Thoracic aorta (tissue), 2 donors: ENCODE results near the gene GALNT9. TPM values are rescaled to one million over a fixed set of nuclear protein-coding genes. Genes with fewer than 3 reads are reported as not detected.

Experiments used
- ATAC-seq: fragments of 150-250 bp; one replicate; pipeline ENCODE4 v1.8.0; 2017; ENCODE audit warnings: low read depth; ENCODE audit not compliant: insufficient number of reproducible peaks, low FRiP score
- DNase-seq: peaks from one replicate; pipeline ENCODE4 v3.0.0-alpha.2; 2020; ENCODE audit warnings: low spot score
- H3K27ac ChIP-seq, 2 donors: fragments of 200-600 bp; sonication (generic); 1 replicate in 1 of 2; 2 replicates in 1 of 2; pipeline ENCODE4 v1.5.1; 2016; ENCODE audit warnings: mild to moderate bottlenecking in 2 of 2, moderate library complexity in 2 of 2
- H3K27me3 ChIP-seq: fragments of 200-600 bp; sonication (generic); replicated peaks from 2 replicates; pipeline ENCODE4 v1.6.0; 2016; ENCODE audit warnings: mild to moderate bottlenecking; ENCODE audit not compliant: insufficient read depth
- H3K36me3 ChIP-seq: fragments of 200-600 bp; sonication (generic); one replicate; pipeline ENCODE4 v1.5.1; 2016
- H3K4me1 ChIP-seq, 2 donors: fragments of 200-600 bp; sonication (generic); 1 replicate in 1 of 2; 2 replicates in 1 of 2; pipeline versions ENCODE4 v1.5.1 to v1.6.0; 2016; ENCODE audit warnings: low read depth in 2 of 2, mild to moderate bottlenecking in 1 of 2; ENCODE audit not compliant: control insufficient read depth in 1 of 2
- H3K4me3 ChIP-seq: fragments of 200-600 bp; sonication (generic); 2 replicates; pipeline ENCODE4 v1.5.1; 2016; ENCODE audit warnings: mild to moderate bottlenecking
- H3K9me3 ChIP-seq: fragments of 200-600 bp; sonication (generic); 2 replicates; pipeline ENCODE4 v1.5.1; 2016
- total RNA-seq, 2 donors: library from RNA; depleted of rRNA; stranded (reverse); fragments of >200 nt; gene quantifications; one replicate each; pipeline versions ENCODE4 v1.1.0 to v1.2.3, GENCODE V29; 2016
- TF ChIP-seq, protein P1 (sequence below): fragments of 200-600 bp; sonication (generic); IDR thresholded peaks from one replicate; pipeline ENCODE4 v1.5.1; 2019; ENCODE audit warnings: antibody characterized with exemption

Gene GALNT9
- total RNA-seq, 2 donors from 2014 or later, result 1.7 TPM; not detected in 1

DNA sequence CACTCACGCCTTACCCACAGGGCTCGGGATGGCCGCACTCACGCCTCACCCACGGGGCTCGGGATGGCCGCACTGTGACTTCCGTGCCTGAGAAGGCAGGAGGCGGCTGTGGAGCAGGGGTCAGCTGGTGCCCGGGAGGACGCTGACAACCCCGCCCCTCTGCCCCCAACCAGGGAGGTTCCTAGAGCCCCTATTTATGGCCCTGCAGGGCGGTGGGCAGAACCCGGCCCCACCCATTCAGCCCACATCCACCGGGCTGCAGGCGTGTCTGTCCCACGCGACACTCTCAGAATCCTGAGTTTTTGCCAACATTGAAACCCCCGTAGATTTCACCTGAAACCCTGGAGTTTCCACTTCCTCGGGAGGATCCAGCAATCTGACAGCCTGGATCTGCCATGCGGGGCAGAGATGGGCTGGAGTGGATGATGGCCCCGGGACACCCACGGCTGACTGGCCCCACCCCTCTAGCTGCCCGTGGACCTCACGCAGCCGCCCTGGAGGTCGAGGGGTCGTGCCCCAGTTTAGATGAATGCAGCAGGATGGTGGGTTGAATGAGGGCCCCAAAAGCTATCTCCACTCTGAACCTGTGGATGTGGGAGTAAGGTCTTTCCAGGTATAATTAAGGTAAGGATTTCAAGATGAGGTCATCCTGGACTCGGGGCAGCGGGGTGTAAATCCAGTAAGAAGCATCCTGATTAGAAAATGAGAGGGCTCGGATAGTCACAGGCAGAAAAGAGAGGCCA lies 20.4 kb downstream of the GALNT9 start:
- TF ChIP-seq, protein P1, sequence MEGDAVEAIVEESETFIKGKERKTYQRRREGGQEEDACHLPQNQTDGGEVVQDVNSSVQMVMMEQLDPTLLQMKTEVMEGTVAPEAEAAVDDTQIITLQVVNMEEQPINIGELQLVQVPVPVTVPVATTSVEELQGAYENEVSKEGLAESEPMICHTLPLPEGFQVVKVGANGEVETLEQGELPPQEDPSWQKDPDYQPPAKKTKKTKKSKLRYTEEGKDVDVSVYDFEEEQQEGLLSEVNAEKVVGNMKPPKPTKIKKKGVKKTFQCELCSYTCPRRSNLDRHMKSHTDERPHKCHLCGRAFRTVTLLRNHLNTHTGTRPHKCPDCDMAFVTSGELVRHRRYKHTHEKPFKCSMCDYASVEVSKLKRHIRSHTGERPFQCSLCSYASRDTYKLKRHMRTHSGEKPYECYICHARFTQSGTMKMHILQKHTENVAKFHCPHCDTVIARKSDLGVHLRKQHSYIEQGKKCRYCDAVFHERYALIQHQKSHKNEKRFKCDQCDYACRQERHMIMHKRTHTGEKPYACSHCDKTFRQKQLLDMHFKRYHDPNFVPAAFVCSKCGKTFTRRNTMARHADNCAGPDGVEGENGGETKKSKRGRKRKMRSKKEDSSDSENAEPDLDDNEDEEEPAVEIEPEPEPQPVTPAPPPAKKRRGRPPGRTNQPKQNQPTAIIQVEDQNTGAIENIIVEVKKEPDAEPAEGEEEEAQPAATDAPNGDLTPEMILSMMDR, result no peak
- no peak for ATAC-seq
- DNase-seq, result no peak

DNA sequence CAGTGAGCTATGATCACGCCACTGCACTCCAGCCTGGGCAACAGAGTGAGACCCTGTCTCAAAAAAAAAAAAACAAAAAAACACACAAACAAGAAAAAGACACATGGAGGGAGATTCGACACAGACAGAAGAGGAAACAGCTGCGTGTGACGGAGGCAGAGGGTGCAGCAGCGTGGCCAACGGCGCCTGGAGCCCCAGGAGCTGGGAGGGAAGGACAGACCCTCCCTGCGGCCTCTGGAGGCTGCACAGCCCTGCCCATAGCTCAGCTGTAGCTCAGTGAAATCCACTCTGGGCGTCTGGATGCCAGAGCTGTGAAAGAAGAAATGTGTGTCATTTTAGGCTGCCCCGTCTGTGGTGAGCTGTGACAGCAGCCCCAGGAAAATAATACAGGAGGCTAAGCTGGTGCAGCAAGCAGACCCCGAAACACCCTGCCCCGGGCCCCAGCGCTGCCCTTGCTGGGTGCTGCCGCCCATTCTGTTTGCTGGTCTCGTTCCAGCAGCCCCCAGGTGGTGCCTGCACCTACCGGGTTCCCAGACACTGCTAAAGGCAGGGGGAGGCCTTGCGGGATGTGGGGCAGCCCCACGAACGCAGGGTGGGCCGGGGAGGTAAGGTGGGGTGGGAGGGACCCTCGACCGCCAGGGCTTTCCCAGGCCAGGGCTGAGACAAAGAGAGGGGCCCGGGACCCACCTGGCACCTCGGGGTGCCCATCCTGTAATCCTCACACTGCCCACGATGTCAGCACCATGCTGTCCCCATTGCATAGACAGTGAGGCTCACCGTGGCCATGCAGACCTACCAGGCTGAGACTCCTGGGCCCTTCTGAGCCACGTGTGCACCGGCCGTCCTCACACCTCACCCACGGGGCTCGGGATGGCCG lies 21.2 kb downstream of the GALNT9 start:
- H3K9me3 ChIP-seq, result peaks cover 9% of the 10 kb centered on the region
- H3K4me1 ChIP-seq, result no peaks in the 10 kb centered on the region
- TF ChIP-seq, protein P1, result no peak
- H3K36me3 ChIP-seq, result no peaks in the 10 kb centered on the region
- DNase-seq (no peak), ATAC-seq (no peak)
- H3K27ac ChIP-seq, result no peak overlapping the region
- H3K27me3 ChIP-seq, result no peaks in the 10 kb centered on the region
- H3K4me3 ChIP-seq, result no peak overlapping the region

More for the DNA sequence above, 20.4 kb downstream of the GALNT9 start:
- no peaks in the 10 kb centered on the region for H3K36me3 ChIP-seq
- H3K27ac ChIP-seq, result no peak overlapping the region
- H3K9me3 ChIP-seq, result peaks cover 9% of the 10 kb centered on the region
- no peaks in the 10 kb centered on the region for H3K27me3 ChIP-seq
- no peak overlapping the region for H3K4me3 ChIP-seq
- no peaks in the 10 kb centered on the region for H3K4me1 ChIP-seq

DNA sequence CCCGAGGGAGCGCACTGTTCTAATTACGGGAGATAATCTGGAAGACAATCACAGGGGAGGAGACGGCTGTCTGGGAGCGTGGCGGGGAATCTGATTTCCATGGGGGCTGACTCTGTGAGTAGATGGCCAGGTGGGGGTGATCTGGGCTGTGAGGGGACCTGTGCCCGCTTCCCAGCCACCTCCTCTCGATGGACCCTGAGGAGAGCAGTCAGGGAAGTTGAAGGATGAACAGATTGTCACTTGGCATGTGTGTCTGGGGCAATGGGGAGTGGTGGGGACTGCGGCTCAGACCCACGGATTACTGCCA lies 22.6 kb downstream of the GALNT9 start:
- Histone ChIP-seq H3K27ac (no peak overlapping the region), H3K4me1 (no peaks in the 10 kb centered on the region), H3K27me3 (no peaks in the 10 kb centered on the region), H3K9me3 (peaks cover 8% of the 10 kb centered on the region), H3K36me3 (no peaks in the 10 kb centered on the region), H3K4me3 (no peak overlapping the region)
- ATAC-seq (no peak), DNase-seq (no peak)
- TF ChIP-seq, protein P1, result no peak

DNA sequence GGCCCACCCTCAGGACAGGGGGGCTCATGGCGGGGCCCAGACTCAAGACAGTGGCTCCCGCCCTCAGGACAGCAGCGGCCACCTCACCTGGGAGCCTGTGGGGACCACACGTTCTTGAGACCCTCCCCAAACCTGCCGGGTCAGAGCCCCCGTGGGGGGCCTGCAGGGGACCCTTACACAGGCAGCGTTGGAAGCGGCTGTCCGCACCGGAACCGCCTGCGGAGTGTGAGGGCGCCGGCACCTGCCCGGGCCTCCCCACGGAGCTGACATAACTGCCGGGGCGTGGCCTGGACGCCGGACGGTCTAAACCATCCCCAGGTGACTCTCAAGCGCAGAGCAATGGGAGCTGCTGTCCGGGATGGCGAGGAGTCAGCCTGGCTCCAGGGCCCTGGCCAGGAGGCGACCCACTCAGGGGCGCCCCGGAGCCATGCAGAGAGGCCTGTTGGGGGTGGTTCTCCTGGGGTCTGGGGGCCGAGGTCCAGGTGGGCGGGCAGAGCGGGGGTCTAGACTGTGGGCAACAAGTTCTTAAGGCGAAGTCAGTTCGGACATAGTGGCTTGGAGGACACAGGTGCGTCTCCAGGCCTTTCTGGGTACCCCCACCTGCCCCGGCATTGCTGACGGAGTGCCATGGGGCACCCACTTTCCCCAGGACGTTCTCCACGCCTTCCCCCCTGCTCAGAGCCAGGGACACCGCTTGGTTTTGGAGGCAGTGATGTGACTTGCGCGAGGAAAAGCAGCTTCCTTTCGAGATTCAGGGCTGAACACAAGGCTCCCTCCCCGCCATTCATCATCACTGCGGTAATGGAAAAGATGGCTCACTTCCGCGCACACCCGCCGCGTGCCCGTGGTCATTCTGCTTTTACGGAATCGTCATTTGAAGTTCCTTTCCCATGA lies 23.2 kb downstream of the GALNT9 start:
- peaks cover 2% of the 10 kb centered on the region for H3K9me3 ChIP-seq
- TF ChIP-seq, protein P1, result no peak
- H3K4me3 ChIP-seq, result no peak overlapping the region
- DNase-seq (no peak), ATAC-seq (no peak)
- no peak overlapping the region for H3K27ac ChIP-seq
- no peaks in the 10 kb centered on the region for H3K4me1 ChIP-seq
- no peaks in the 10 kb centered on the region for H3K27me3 ChIP-seq
- H3K36me3 ChIP-seq, result no peaks in the 10 kb centered on the region
